OCI-LY1 (cell line): ENCODE results near the gene CACNA1D.

ENCODE experiments used
- H2AFZ ChIP-seq: fragments of 200-600 bp; sonication (generic), shearing (Covaris generic); 2 replicates; pipeline ENCODE4 v1.6.0; 2014; ENCODE audit warnings: antibody characterized with exemption, mild to moderate bottlenecking, low read length
- H3F3A ChIP-seq: fragments of 200-600 bp; sonication (generic), shearing (Covaris generic); 2 replicates; pipeline ENCODE4 v1.6.0; 2014; ENCODE audit warnings: mild to moderate bottlenecking, antibody characterized with exemption, low read length, moderate library complexity; ENCODE audit not compliant: insufficient read depth
- H3K27ac ChIP-seq: fragments of 200-600 bp; sonication (generic); 2 replicates; pipeline ENCODE4 v1.5.1; 2014; ENCODE audit warnings: low read length, mixed run types, mild to moderate bottlenecking, low read depth; ENCODE audit not compliant: poor library complexity, severe bottlenecking
- H3K27me3 ChIP-seq: fragments of 200-600 bp; sonication (generic); 2 replicates; pipeline ENCODE4 v1.6.0; 2014; ENCODE audit warnings: antibody characterized with exemption, mild to moderate bottlenecking, low read length, moderate library complexity; ENCODE audit not compliant: insufficient read depth
- H3K36me3 ChIP-seq: fragments of 200-600 bp; sonication (generic); 2 replicates; pipeline ENCODE4 v1.6.1; 2014; ENCODE audit warnings: mild to moderate bottlenecking, antibody characterized with exemption, low read length, moderate library complexity, mixed read lengths; ENCODE audit not compliant: insufficient read depth
- H3K4me1 ChIP-seq: fragments of 200-600 bp; sonication (generic); 2 replicates; pipeline ENCODE4 v1.5.1; 2014; ENCODE audit warnings: mild to moderate bottlenecking, low read length, moderate library complexity; ENCODE audit not compliant: insufficient read depth, severe bottlenecking
- H3K4me2 ChIP-seq: fragments of 200-600 bp; sonication (generic), shearing (Covaris generic); 2 replicates; pipeline ENCODE4 v1.6.1; 2014; ENCODE audit warnings: low read length
- H3K4me3 ChIP-seq: fragments of 200-600 bp; sonication (generic); 2 replicates; pipeline ENCODE4 v1.5.1; 2014; ENCODE audit warnings: low read length, low read depth, mild to moderate bottlenecking, mixed read lengths; ENCODE audit not compliant: poor library complexity, severe bottlenecking
- H3K79me2 ChIP-seq: fragments of 200-600 bp; shearing (Covaris generic); 2 replicates; pipeline ENCODE4 v1.6.1; 2016; ENCODE audit warnings: mixed run types, low read length, mixed read lengths; ENCODE audit not compliant: insufficient read depth
- H3K9ac ChIP-seq: fragments of 200-600 bp; sonication (generic), shearing (Covaris generic); 2 replicates; pipeline ENCODE4 v1.6.1; 2014; ENCODE audit warnings: mild to moderate bottlenecking, low read length, mixed read lengths
- H3K9me2 ChIP-seq: fragments of 200-600 bp; sonication (generic), shearing (Covaris generic); 2 replicates; pipeline ENCODE4 v1.6.1; 2014; ENCODE audit warnings: low read depth, mild to moderate bottlenecking, low read length, mixed read lengths
- H3K9me3 ChIP-seq: fragments of 200-600 bp; shearing (Covaris generic); 2 replicates; pipeline ENCODE4 v1.6.1; 2014; ENCODE audit warnings: low read length, mixed read lengths
- H4K20me1 ChIP-seq: fragments of 200-600 bp; sonication (generic), shearing (Covaris generic); 2 replicates; pipeline ENCODE4 v1.6.0; 2016; ENCODE audit warnings: mild to moderate bottlenecking, low read length; ENCODE audit not compliant: insufficient read depth
- EZH2 ChIP-seq: fragments of 200-600 bp; sonication (generic), shearing (Covaris generic); IDR thresholded peaks from 2 replicates; pipeline ENCODE4 v1.8.0; 2017; ENCODE audit warnings: borderline replicate concordance, mixed run types, mild to moderate bottlenecking, antibody characterized with exemption, low read length, moderate library complexity, mixed read lengths
- TF ChIP-seq, protein P1 (sequence below): fragments of 200-600 bp; sonication (generic), shearing (Covaris generic); IDR thresholded peaks from 2 replicates; pipeline ENCODE4 v1.5.1; 2017; ENCODE audit warnings: mild to moderate bottlenecking, antibody characterized with exemption, low read length, moderate library complexity, mixed read lengths

The CACNA1D gene

GRCh38 chr3:53668872-53669271 is 174.5 kb downstream of the CACNA1D start:
- Histone ChIP-seq H3K27me3 (no peaks in the 10 kb centered on the region), H3K4me1 (no peaks in the 10 kb centered on the region), H3K36me3 (no peaks in the 10 kb centered on the region), H2AFZ (no peak overlapping the region), H3K79me2 (no peaks in the 10 kb centered on the region), H3K9me3 (no peaks in the 10 kb centered on the region), H3K4me3 (no peak overlapping the region), H3K9ac (no peak overlapping the region), H4K20me1 (no peaks in the 10 kb centered on the region), H3K9me2 (no peaks in the 10 kb centered on the region), H3K4me2 (no peak overlapping the region), H3K27ac (no peak overlapping the region), H3F3A (no peaks in the 10 kb centered on the region)
- no peak for TF ChIP-seq EZH2
- TF ChIP-seq, protein P1, sequence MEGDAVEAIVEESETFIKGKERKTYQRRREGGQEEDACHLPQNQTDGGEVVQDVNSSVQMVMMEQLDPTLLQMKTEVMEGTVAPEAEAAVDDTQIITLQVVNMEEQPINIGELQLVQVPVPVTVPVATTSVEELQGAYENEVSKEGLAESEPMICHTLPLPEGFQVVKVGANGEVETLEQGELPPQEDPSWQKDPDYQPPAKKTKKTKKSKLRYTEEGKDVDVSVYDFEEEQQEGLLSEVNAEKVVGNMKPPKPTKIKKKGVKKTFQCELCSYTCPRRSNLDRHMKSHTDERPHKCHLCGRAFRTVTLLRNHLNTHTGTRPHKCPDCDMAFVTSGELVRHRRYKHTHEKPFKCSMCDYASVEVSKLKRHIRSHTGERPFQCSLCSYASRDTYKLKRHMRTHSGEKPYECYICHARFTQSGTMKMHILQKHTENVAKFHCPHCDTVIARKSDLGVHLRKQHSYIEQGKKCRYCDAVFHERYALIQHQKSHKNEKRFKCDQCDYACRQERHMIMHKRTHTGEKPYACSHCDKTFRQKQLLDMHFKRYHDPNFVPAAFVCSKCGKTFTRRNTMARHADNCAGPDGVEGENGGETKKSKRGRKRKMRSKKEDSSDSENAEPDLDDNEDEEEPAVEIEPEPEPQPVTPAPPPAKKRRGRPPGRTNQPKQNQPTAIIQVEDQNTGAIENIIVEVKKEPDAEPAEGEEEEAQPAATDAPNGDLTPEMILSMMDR = peak; percentile 56

GRCh38 chr3:53670721-53671120 is 176.3 kb downstream of the CACNA1D start:
- Histone ChIP-seq H3K9ac (no peak overlapping the region), H4K20me1 (no peaks in the 10 kb centered on the region), H3K36me3 (no peaks in the 10 kb centered on the region), H3K9me3 (no peaks in the 10 kb centered on the region), H3K79me2 (no peaks in the 10 kb centered on the region), H2AFZ (no peak overlapping the region), H3K4me3 (no peak overlapping the region), H3K9me2 (no peaks in the 10 kb centered on the region), H3K27me3 (no peaks in the 10 kb centered on the region), H3K27ac (no peak overlapping the region), H3K4me2 (no peak overlapping the region), H3K4me1 (no peaks in the 10 kb centered on the region), H3F3A (no peaks in the 10 kb centered on the region)
- TF ChIP-seq EZH2 = no peak
- TF ChIP-seq, protein P1 = no peak

GRCh38 chr3:53671192-53671960 is 177.0 kb downstream of the CACNA1D start:
- H3K9ac ChIP-seq = no peak overlapping the region
- H3K9me2 ChIP-seq = no peaks in the 10 kb centered on the region
- H3K79me2 ChIP-seq = no peaks in the 10 kb centered on the region
- no peaks in the 10 kb centered on the region for H4K20me1 ChIP-seq
- H3K4me3 ChIP-seq = no peak overlapping the region
- no peaks in the 10 kb centered on the region for H3K9me3 ChIP-seq
- TF ChIP-seq EZH2 = no peak
- TF ChIP-seq, protein P1 = no peak
- no peak overlapping the region for H2AFZ ChIP-seq
- H3F3A ChIP-seq = no peaks in the 10 kb centered on the region
- H3K27me3 ChIP-seq = no peaks in the 10 kb centered on the region
- no peak overlapping the region for H3K4me2 ChIP-seq
- no peaks in the 10 kb centered on the region for H3K36me3 ChIP-seq
- no peak overlapping the region for H3K27ac ChIP-seq
- H3K4me1 ChIP-seq = no peaks in the 10 kb centered on the region
